Muscle of arm (tissue), 12 donors: ENCODE results near the gene CSNK1A1L. TPM values are rescaled to one million over a fixed set of nuclear protein-coding genes. Genes with fewer than 3 reads are reported as not detected.

Experiments
- DNase-seq: peaks from one replicate; pipeline ENCODE4 v3.0.0-alpha.2; 2013
- polyA plus RNA-seq, 12 donors: library from polyadenylated mRNA; unstranded; fragments of 120-200 nt; gene quantifications; one replicate each; pipeline ENCODE4 v1.2.1, GENCODE V29; 2013; ENCODE audit not compliant: insufficient read length in 12 of 12

The CSNK1A1L gene
- polyA plus RNA-seq, 12 donors = 0.08 to 0.18 (median 0.12) TPM; not detected in 3

GRCh38 chr13:37107868-37108267 lies 2.4 kb upstream of the CSNK1A1L start:
- no peak for DNase-seq

GRCh38 chr13:37107456-37107855 lies 2.0 kb upstream of the CSNK1A1L start:
- DNase-seq = no peak

- no peak for DNase-seq
Measured at GRCh38 chr13:37106642-37107041, 1.2 kb upstream of the CSNK1A1L start.

GRCh38 chr13:37102896-37103295 lies 2.6 kb downstream of the CSNK1A1L start:
- no peak for DNase-seq

- no peak for DNase-seq
Measured at GRCh38 chr13:37101201-37101600, 4.3 kb downstream of the CSNK1A1L start.

GRCh38 chr13:37100731-37101130 lies 4.7 kb downstream of the CSNK1A1L start:
- DNase-seq = peak; percentile 93

GRCh38 chr13:37097076-37097475 lies 8.4 kb downstream of the CSNK1A1L start:
- DNase-seq = no peak

- DNase-seq = no peak
Measured at GRCh38 chr13:37094840-37095239, 10.6 kb downstream of the CSNK1A1L start.

GRCh38 chr13:37094099-37094498 lies 11.4 kb downstream of the CSNK1A1L start:
- DNase-seq = no peak

GRCh38 chr13:37091835-37092234 lies 13.6 kb downstream of the CSNK1A1L start:
- no peak for DNase-seq

GRCh38 chr13:37090912-37091311 lies 14.6 kb downstream of the CSNK1A1L start:
- no peak for DNase-seq

- no peak for DNase-seq
Measured at GRCh38 chr13:37089495-37089894, 16.0 kb downstream of the CSNK1A1L start.

- DNase-seq = no peak
Measured at GRCh38 chr13:37087486-37087885, 18.0 kb downstream of the CSNK1A1L start.

- no peak for DNase-seq
Measured at GRCh38 chr13:37085606-37086005, 19.9 kb downstream of the CSNK1A1L start.

- no peak for DNase-seq
Measured at GRCh38 chr13:37076818-37077217, 28.6 kb downstream of the CSNK1A1L start.

GRCh38 chr13:37075164-37075563 lies 30.3 kb downstream of the CSNK1A1L start:
- no peak for DNase-seq

- DNase-seq = no peak
Measured at GRCh38 chr13:37074703-37075102, 30.8 kb downstream of the CSNK1A1L start.

- no peak for DNase-seq
Measured at GRCh38 chr13:37072024-37072423, 33.4 kb downstream of the CSNK1A1L start.

- DNase-seq = no peak
Measured at GRCh38 chr13:37070956-37071355, 34.5 kb downstream of the CSNK1A1L start.

GRCh38 chr13:37070145-37070695 lies 35.2 kb downstream of the CSNK1A1L start:
- DNase-seq = no peak

GRCh38 chr13:37069597-37070103 lies 35.8 kb downstream of the CSNK1A1L start:
- DNase-seq = no peak

- DNase-seq = no peak
Measured at GRCh38 chr13:37068962-37069361, 36.5 kb downstream of the CSNK1A1L start.

GRCh38 chr13:37067874-37068273 lies 37.6 kb downstream of the CSNK1A1L start:
- DNase-seq = no peak

- DNase-seq = no peak
Measured at GRCh38 chr13:37065890-37066526, 39.5 kb downstream of the CSNK1A1L start.
